Activated B cell treated with CpG ODN at 0.5 μM for 24 hours (primary cell): ENCODE results near the gene ADCK1. TPM values are rescaled to one million over a fixed set of nuclear protein-coding genes. Genes with fewer than 3 reads are reported as not detected.

Source experiments
- ATAC-seq: fragments of 200-7000 bp; cut with Tn5 transposase; one replicate; pipeline ENCODE4 v1.10.0; 2021; ENCODE audit warnings: low read depth, mild to moderate bottlenecking, moderate library complexity
- CTCF ChIA-PET: fragments of 350-600 bp; sonication (Branson Sonifier 250); formaldehyde crosslinking; loops from one replicate; lab custom pipeline; 2021; ENCODE audit warnings: antibody characterized with exemption; lab: Charles Lee
- POLR2A ChIA-PET: fragments of 350-600 bp; sonication (Branson Sonifier 250); formaldehyde crosslinking; loops from one replicate; lab custom pipeline; 2021; ENCODE audit warnings: antibody characterized with exemption; lab: Charles Lee
- DNase-seq: peaks from one replicate; pipeline ENCODE4 v3.0.0; 2022
- H3K27ac Mint-ChIP-seq: one replicate; pipeline ENCODE4 v1.8.0; 2020; ENCODE audit warnings: mixed read lengths
- H3K27me3 Mint-ChIP-seq: one replicate; pipeline ENCODE4 v1.8.0; 2021; ENCODE audit warnings: mixed read lengths
- H3K36me3 Mint-ChIP-seq: one replicate; pipeline ENCODE4 v1.8.0; 2021; ENCODE audit warnings: low read depth, mixed read lengths
- H3K4me1 Mint-ChIP-seq: one replicate; pipeline ENCODE4 v1.8.0; 2021; ENCODE audit warnings: mixed read lengths
- H3K4me3 Mint-ChIP-seq: one replicate; pipeline ENCODE4 v1.8.0; 2020; ENCODE audit warnings: mild to moderate bottlenecking, mixed read lengths
- H3K9me3 Mint-ChIP-seq: one replicate; pipeline ENCODE4 v1.8.0; 2020; ENCODE audit warnings: mixed read lengths
- CTCF ChIP-seq: fragments of 200-600 bp; IDR thresholded peaks from one replicate; pipeline ENCODE4 v1.8.0; 2022; ENCODE audit warnings: antibody characterized with exemption, mild to moderate bottlenecking
- intact Hi-C: fragments of 100-400 bp; cut with micrococcal nuclease; formaldehyde crosslinking; loops from one replicate; pipeline ENCODE4 v1.15.1; 2024
- total RNA-seq: library from RNA; stranded (reverse); gene quantifications from 2 replicates; pipeline ENCODE4 v1.2.3, GENCODE V29; 2022

The ADCK1 gene
- total RNA-seq, 1 donor from 2014 or later, result 8.6 TPM

GRCh38 chr14:77892381-77892871, 92.5 kb downstream of the ADCK1 start:
- H3K4me1 Mint-ChIP-seq, result no peaks in the 10 kb centered on the region
- H3K27ac Mint-ChIP-seq, result no peak overlapping the region
- POLR2A ChIA-PET, result no interaction called here
- H3K27me3 Mint-ChIP-seq, result no peaks in the 10 kb centered on the region
- H3K9me3 Mint-ChIP-seq, result peaks cover 13% of the 10 kb centered on the region
- CTCF ChIA-PET, result no interaction called here
- no peak overlapping the region for H3K4me3 Mint-ChIP-seq
- ATAC-seq (no peak), DNase-seq (no peak)
- intact Hi-C loops, result no loop called here
- peaks cover 37% of the 10 kb centered on the region for H3K36me3 Mint-ChIP-seq
- TF ChIP-seq CTCF, result no peak

GRCh38 chr14:77892890-77893484, 93.1 kb downstream of the ADCK1 start:
- peaks cover 10% of the 10 kb centered on the region for H3K9me3 Mint-ChIP-seq
- intact Hi-C loops, result no loop called here
- no peaks in the 10 kb centered on the region for H3K4me1 Mint-ChIP-seq
- DNase-seq (no peak), ATAC-seq (no peak)
- no peak overlapping the region for H3K4me3 Mint-ChIP-seq
- POLR2A ChIA-PET, result no interaction called here
- H3K27me3 Mint-ChIP-seq, result no peaks in the 10 kb centered on the region
- peaks cover 34% of the 10 kb centered on the region for H3K36me3 Mint-ChIP-seq
- H3K27ac Mint-ChIP-seq, result no peak overlapping the region
- CTCF ChIA-PET, result no interaction called here
- TF ChIP-seq CTCF, result no peak

- DNase-seq, result no peak
- H3K27me3 Mint-ChIP-seq, result no peaks in the 10 kb centered on the region
- no peaks in the 10 kb centered on the region for H3K4me1 Mint-ChIP-seq
- CTCF ChIA-PET, result no interaction called here
- no peak overlapping the region for H3K27ac Mint-ChIP-seq
- POLR2A ChIA-PET, result no interaction called here
- H3K4me3 Mint-ChIP-seq, result no peak overlapping the region
- H3K36me3 Mint-ChIP-seq, result peaks cover 28% of the 10 kb centered on the region
- intact Hi-C loops, result no loop called here
- no peak for ATAC-seq
- no peak for TF ChIP-seq CTCF
- no peaks in the 10 kb centered on the region for H3K9me3 Mint-ChIP-seq
These were observed 97.5 kb downstream of the ADCK1 start for GRCh38 chr14:77897374-77897773.

- Mint-ChIP-seq H3K4me3 (no peak overlapping the region), H3K27me3 (no peaks in the 10 kb centered on the region), H3K4me1 (no peaks in the 10 kb centered on the region), H3K9me3 (no peaks in the 10 kb centered on the region), H3K27ac (no peak overlapping the region), H3K36me3 (peaks cover 29% of the 10 kb centered on the region)
- CTCF ChIA-PET, result interaction anchor here (1.5 kb wide), 1 partner anchor 40 kb away, joined by 3 read pairs; no protein-coding TSS in a partner anchor
- no peak for DNase-seq
- POLR2A ChIA-PET, result no interaction called here
- no peak for ATAC-seq
- TF ChIP-seq CTCF, result no peak
- intact Hi-C loops, result no loop called here
These were observed 102.9 kb downstream of the ADCK1 start for GRCh38 chr14:77902811-77903210.

- TF ChIP-seq CTCF, result no peak
- intact Hi-C loops, result no loop called here
- ATAC-seq (no peak), DNase-seq (no peak)
- no peak overlapping the region for H3K27ac Mint-ChIP-seq
- ChIA-PET CTCF (interaction anchor here (1.5 kb wide), 1 partner anchor 41 kb away, joined by 3 read pairs; no protein-coding TSS in a partner anchor), POLR2A (no interaction called here)
- no peak overlapping the region for H3K4me3 Mint-ChIP-seq
- peaks cover 29% of the 10 kb centered on the region for H3K36me3 Mint-ChIP-seq
- no peaks in the 10 kb centered on the region for H3K4me1 Mint-ChIP-seq
- H3K9me3 Mint-ChIP-seq, result no peaks in the 10 kb centered on the region
- no peaks in the 10 kb centered on the region for H3K27me3 Mint-ChIP-seq
These were observed 103.3 kb downstream of the ADCK1 start for GRCh38 chr14:77903221-77903620.
